ENCODE data around the gene LRRC2. TPM values are rescaled to one million over a fixed set of nuclear protein-coding genes. Genes with fewer than 3 reads are reported as not detected.

The LRRC2 gene
- total RNA-seq, 1 donor from 2014 or later = 114 TPM

DNA sequence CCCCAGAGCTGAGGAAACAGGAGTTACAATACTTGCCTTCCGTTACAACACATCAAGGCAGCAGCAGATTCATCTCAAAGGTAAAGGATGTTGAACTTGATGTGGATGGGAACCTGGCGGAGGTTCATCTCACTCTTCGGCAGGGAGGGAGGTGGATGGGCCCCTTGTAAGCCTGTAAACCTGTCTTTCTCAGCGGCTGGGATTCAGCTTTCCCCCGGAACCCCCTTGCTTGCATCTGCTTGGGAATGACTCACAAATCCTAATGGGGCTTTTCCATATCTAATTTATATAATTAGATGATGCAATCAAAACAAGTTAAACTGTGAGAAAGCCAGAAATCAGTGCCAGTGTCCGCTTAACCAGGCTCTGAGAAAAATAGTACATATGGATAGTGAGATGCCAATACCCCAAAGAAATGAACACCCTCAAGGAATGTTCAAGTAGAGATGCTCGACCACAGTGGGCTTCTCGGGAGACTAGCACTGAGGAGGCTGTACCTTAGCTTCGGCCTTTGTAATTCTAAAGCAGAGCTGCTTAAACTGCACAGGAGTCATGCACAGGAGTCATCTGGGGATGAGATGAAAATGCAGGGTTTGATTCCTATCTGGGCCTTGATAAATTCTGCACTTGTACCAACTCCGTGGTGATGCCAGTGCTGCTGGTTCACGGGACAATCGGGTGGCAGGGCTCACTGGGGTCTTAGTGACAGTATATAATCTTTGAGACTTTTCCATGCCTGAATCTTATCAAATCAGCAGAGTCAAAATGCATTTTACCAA lies 44.0 kb upstream of the LRRC2 start:
- H3K27me3 ChIP-seq (ENCODE audit: low read depth) = no peaks in the 10 kb centered on the region
- H3K4me1 ChIP-seq = peaks cover 5% of the 10 kb centered on the region
- DNase-seq = no peak
- no peaks in the 10 kb centered on the region for H3K9me3 ChIP-seq (replicated peaks)
- TF ChIP-seq, protein P1, sequence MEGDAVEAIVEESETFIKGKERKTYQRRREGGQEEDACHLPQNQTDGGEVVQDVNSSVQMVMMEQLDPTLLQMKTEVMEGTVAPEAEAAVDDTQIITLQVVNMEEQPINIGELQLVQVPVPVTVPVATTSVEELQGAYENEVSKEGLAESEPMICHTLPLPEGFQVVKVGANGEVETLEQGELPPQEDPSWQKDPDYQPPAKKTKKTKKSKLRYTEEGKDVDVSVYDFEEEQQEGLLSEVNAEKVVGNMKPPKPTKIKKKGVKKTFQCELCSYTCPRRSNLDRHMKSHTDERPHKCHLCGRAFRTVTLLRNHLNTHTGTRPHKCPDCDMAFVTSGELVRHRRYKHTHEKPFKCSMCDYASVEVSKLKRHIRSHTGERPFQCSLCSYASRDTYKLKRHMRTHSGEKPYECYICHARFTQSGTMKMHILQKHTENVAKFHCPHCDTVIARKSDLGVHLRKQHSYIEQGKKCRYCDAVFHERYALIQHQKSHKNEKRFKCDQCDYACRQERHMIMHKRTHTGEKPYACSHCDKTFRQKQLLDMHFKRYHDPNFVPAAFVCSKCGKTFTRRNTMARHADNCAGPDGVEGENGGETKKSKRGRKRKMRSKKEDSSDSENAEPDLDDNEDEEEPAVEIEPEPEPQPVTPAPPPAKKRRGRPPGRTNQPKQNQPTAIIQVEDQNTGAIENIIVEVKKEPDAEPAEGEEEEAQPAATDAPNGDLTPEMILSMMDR (IDR thresholded peaks at IDR 0.05; ENCODE audit: borderline replicate concordance) = no peak
- H3K27ac ChIP-seq (replicated peaks) = no peak overlapping the region
- intact Hi-C loops (cut with micrococcal nuclease) = no loop called here
- no peak overlapping the region for H3K4me3 ChIP-seq
- no peaks in the 10 kb centered on the region for H3K36me3 ChIP-seq

DNA sequence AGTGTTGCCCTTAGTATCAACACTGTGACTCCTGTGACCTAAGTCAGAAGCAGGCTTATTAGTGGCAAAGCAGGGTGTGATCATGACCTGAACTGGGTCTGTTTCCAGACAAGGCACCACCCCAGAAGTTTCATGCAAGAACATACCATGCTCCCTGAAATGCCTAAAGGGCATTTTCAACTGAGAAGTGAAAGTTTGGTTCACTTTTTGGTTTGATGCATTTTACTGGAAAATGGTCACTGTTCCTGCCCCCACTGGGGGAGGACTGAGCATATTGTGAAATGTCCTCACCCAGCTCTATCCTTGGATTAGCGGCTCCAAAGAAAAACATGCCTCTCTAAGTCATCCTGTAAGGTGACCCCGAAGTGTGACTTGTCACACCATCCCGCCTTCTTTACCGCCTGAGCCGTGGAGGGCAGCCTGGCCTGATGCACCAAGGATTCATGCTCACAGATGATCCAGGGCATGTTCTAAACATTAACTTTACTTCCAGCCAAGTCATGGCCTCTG lies 43.2 kb upstream of the LRRC2 start:
- TF ChIP-seq, protein P1 (IDR thresholded peaks at IDR 0.05; ENCODE audit: borderline replicate concordance) = no peak
- H3K4me1 ChIP-seq = peaks cover 5% of the 10 kb centered on the region
- no peaks in the 10 kb centered on the region for H3K36me3 ChIP-seq
- H3K27me3 ChIP-seq (ENCODE audit: low read depth) = no peaks in the 10 kb centered on the region
- no peak overlapping the region for H3K4me3 ChIP-seq
- DNase-seq = no peak
- intact Hi-C loops (cut with micrococcal nuclease) = no loop called here
- no peaks in the 10 kb centered on the region for H3K9me3 ChIP-seq (replicated peaks)
- H3K27ac ChIP-seq (replicated peaks) = no peak overlapping the region

DNA sequence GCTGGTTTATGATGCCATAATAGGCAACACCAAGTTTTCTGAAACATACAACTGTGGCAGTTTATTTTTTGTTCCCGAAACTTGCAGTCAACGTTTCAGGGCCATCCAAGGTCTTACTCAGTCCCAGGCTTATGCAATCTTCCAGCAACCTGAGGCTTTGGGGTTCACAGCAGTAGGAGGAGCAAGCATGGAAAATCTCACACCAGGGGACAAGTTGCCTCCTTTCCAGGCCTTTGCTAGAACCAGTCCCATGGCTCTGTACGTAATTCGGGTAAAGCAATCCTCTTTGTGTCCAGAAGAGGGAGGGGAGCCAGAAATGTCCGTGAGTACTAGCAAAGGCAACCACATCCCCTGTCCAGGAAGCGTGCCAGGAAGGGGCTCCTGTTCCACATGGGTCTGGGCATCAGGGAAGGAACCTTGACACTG lies 41.5 kb upstream of the LRRC2 start:
- Histone ChIP-seq H3K27ac (replicated peaks) (no peak overlapping the region), H3K4me3 (no peak overlapping the region), H3K27me3 (ENCODE audit: low read depth) (no peaks in the 10 kb centered on the region), H3K4me1 (peaks cover 5% of the 10 kb centered on the region), H3K9me3 (replicated peaks) (no peaks in the 10 kb centered on the region), H3K36me3 (no peaks in the 10 kb centered on the region)
- intact Hi-C loops (cut with micrococcal nuclease) = no loop called here
- TF ChIP-seq, protein P1 (IDR thresholded peaks at IDR 0.05; ENCODE audit: borderline replicate concordance) = no peak
- no peak for DNase-seq

DNA sequence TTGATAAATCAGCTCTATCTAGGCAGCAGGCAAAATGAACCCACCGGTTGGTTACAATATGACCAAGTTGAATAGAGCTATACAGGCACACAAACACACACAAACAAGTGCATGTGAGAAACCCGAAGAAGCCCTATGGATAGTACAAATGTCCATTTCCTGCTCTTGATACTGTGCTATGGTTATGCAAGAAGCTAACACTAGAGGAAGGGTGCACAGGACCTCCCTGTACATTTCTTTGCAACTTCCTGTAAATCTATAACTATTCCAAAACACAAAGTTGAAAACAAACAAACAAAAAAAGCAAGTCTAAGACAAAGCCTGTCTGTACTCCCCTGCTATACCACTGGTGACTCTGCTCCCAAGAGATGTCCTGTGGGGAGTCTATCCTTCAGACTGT lies 38.0 kb upstream of the LRRC2 start:
- Histone ChIP-seq H3K4me1 (no peaks in the 10 kb centered on the region), H3K4me3 (no peak overlapping the region), H3K9me3 (replicated peaks) (no peaks in the 10 kb centered on the region), H3K36me3 (no peaks in the 10 kb centered on the region), H3K27me3 (ENCODE audit: low read depth) (no peaks in the 10 kb centered on the region), H3K27ac (replicated peaks) (no peak overlapping the region)
- intact Hi-C loops (cut with micrococcal nuclease) = no loop called here
- TF ChIP-seq, protein P1 (IDR thresholded peaks at IDR 0.05; ENCODE audit: borderline replicate concordance) = no peak
- no peak for DNase-seq

DNA sequence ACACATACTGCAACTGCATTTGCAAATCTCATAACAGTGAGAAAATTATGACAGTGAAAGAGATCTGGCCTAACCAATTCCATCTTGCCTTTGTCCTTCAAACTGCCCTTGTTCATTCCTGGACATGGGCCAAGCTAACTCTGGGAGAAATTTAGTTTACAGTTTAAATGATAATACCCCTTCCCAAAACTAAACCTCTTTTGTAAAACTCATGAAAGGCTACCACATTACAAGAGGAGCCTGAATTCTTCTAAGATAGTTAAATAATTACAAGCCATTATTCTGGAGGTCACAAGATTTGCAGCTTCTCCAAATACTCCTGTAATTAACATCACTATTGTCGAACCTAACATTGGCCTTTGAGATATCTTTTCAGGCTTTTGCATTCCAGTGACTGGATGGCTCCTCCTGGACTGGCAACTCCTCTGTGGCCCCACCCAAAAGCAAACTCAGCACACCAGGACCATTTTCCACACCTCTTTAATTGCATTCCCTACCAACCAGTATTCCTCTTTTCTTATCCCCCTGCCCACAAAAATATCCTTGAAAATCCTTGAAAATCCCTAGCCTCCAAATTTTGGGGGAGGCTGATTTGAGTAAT lies 37.4 kb upstream of the LRRC2 start:
- TF ChIP-seq, protein P1 (IDR thresholded peaks at IDR 0.05; ENCODE audit: borderline replicate concordance) = no peak
- intact Hi-C loops (cut with micrococcal nuclease) = no loop called here
- H3K4me1 ChIP-seq = no peaks in the 10 kb centered on the region
- no peaks in the 10 kb centered on the region for H3K36me3 ChIP-seq
- no peak overlapping the region for H3K4me3 ChIP-seq
- no peak overlapping the region for H3K27ac ChIP-seq (replicated peaks)
- no peaks in the 10 kb centered on the region for H3K9me3 ChIP-seq (replicated peaks)
- DNase-seq = no peak
- H3K27me3 ChIP-seq (ENCODE audit: low read depth) = no peaks in the 10 kb centered on the region

Measured in left ventricle myocardium inferior (tissue), 1 donor.